CD8-positive, alpha-beta memory T cell (primary cell): ENCODE measurements around the gene PRRC2B. TPM values are rescaled to one million over a fixed set of nuclear protein-coding genes. Genes with fewer than 3 reads are reported as not detected.

Experiments
- CTCF ChIA-PET: fragments of 350-600 bp; sonication (Branson Sonifier 250); formaldehyde crosslinking; loops from one replicate; lab custom pipeline; 2021; ENCODE audit warnings: antibody characterized with exemption; lab: Charles Lee
- POLR2A ChIA-PET: fragments of 350-600 bp; sonication (Branson Sonifier 250); formaldehyde crosslinking; loops from one replicate; lab custom pipeline; 2021; ENCODE audit warnings: antibody characterized with exemption; lab: Charles Lee
- DNase-seq, 5 donors: peaks; one replicate each; pipeline versions ENCODE4 v3.0.0 to v3.0.0-alpha.2; 2020 to 2022; ENCODE audit warnings: mixed read lengths in 1 of 5
- H3K27ac ChIP-seq: one replicate; pipeline ENCODE4 v1.7.0; 2013; ENCODE audit warnings: low read depth, mild to moderate bottlenecking, low read length, moderate library complexity
- H3K27me3 ChIP-seq: 2 replicates; pipeline ENCODE4 v1.7.0; 2013; ENCODE audit warnings: low read length, mild to moderate bottlenecking; ENCODE audit not compliant: insufficient read depth, poor library complexity, severe bottlenecking
- H3K36me3 ChIP-seq: 2 replicates; pipeline ENCODE4 v1.7.0; 2013; ENCODE audit warnings: mild to moderate bottlenecking, low read length, moderate library complexity; ENCODE audit not compliant: insufficient read depth
- H3K4me1 ChIP-seq: 2 replicates; pipeline ENCODE4 v1.7.0; 2013; ENCODE audit warnings: mild to moderate bottlenecking, low read length, moderate library complexity; ENCODE audit not compliant: insufficient read depth
- H3K4me3 ChIP-seq: 2 replicates; pipeline ENCODE4 v1.7.0; 2013; ENCODE audit warnings: mild to moderate bottlenecking, low read length
- H3K9me3 ChIP-seq: 2 replicates; pipeline ENCODE4 v1.7.0; 2013; ENCODE audit warnings: mild to moderate bottlenecking, low read length
- H3K27ac Mint-ChIP-seq, 8 donors: one replicate each; pipeline ENCODE4 v1.8.0; 2020 to 2021; ENCODE audit warnings: mixed read lengths in 8 of 8, mild to moderate bottlenecking in 6 of 8, inconsistent platforms in 3 of 8, moderate library complexity in 3 of 8
- H3K27me3 Mint-ChIP-seq, 2 donors: one replicate each; pipeline ENCODE4 v1.8.0; 2020 to 2021; ENCODE audit warnings: mixed read lengths in 2 of 2, mild to moderate bottlenecking in 1 of 2, moderate library complexity in 1 of 2
- H3K36me3 Mint-ChIP-seq, 3 donors: one replicate each; pipeline ENCODE4 v1.8.0; 2020 to 2021; ENCODE audit warnings: mixed read lengths in 3 of 3, inconsistent platforms in 1 of 3, mild to moderate bottlenecking in 1 of 3
- H3K4me1 Mint-ChIP-seq, 3 donors: one replicate each; pipeline ENCODE4 v1.8.0; 2020 to 2021; ENCODE audit warnings: mixed read lengths in 3 of 3, inconsistent platforms in 1 of 3, mild to moderate bottlenecking in 1 of 3
- H3K4me3 Mint-ChIP-seq, 7 donors: one replicate each; pipeline ENCODE4 v1.8.0; 2020 to 2021; ENCODE audit warnings: mixed read lengths in 7 of 7, mild to moderate bottlenecking in 6 of 7, moderate library complexity in 4 of 7, inconsistent platforms in 2 of 7
- H3K9me3 Mint-ChIP-seq, 5 donors: one replicate each; pipeline ENCODE4 v1.8.0; 2020 to 2022; ENCODE audit warnings: mixed read lengths in 5 of 5, mild to moderate bottlenecking in 3 of 5, moderate library complexity in 2 of 5, inconsistent platforms in 1 of 5
- polyA plus RNA-seq: library from polyadenylated mRNA; unstranded; fragments of 300-500 nt; fragmentation: Illumina TruSeq; gene quantifications from one replicate; pipeline ENCODE4 v1.2.3, GENCODE V29; 2021
- total RNA-seq, 2 experiments: library from RNA; stranded (reverse); gene quantifications; one replicate each; pipeline ENCODE4 v1.2.3, GENCODE V29; 2021

Gene PRRC2B
- total and polyA plus RNA-seq, 3 experiments from 2014 or later = 42.1 to 146 (median 146) TPM

GRCh38 chr9:131419026-131419614, 25.2 kb downstream of the PRRC2B start:
- Histone ChIP-seq H3K36me3 (peaks cover 6% of the 10 kb centered on the region), H3K4me3 (no peak overlapping the region), H3K27ac (no peak overlapping the region), H3K27me3 (no peaks in the 10 kb centered on the region), H3K9me3 (no peaks in the 10 kb centered on the region), H3K4me1 (peaks cover 85% of the 10 kb centered on the region)
- CTCF ChIA-PET = interaction anchor here (0.9 to 1.8 kb wide), 3 partner anchors 11 to 21 kb away, joined by 3 to 5 read pairs (median 4); no protein-coding TSS in a partner anchor
- no peaks in the 10 kb centered on the region for H3K27me3 Mint-ChIP-seq
- no peaks in the 10 kb centered on the region for H3K9me3 Mint-ChIP-seq
- POLR2A ChIA-PET = no interaction called here
- H3K36me3 Mint-ChIP-seq = peaks cover 0 to 51% (median 7%) of the 10 kb centered on the region in 3 donors
- H3K4me3 Mint-ChIP-seq = peak overlapping the region; percentile 27 to 76 (median 57)
- no peak for DNase-seq
- peak overlapping the region; percentile 43 to 93 (median 85) for H3K27ac Mint-ChIP-seq
- H3K4me1 Mint-ChIP-seq = peaks cover 82 to 96% (median 95%) of the 10 kb centered on the region in 3 donors

GRCh38 chr9:131419716-131420115, 25.8 kb downstream of the PRRC2B start:
- Histone ChIP-seq H3K4me3 (no peak overlapping the region), H3K36me3 (peaks cover 6% of the 10 kb centered on the region), H3K9me3 (no peaks in the 10 kb centered on the region), H3K27me3 (no peaks in the 10 kb centered on the region), H3K27ac (no peak overlapping the region), H3K4me1 (peaks cover 85% of the 10 kb centered on the region)
- Mint-ChIP-seq H3K27ac (peak overlapping the region; percentile 31 to 93 (median 69)), H3K27me3 (no peaks in the 10 kb centered on the region), H3K4me3 (peak overlapping the region; percentile 43 to 76 (median 57)), H3K4me1 (peaks cover 80 to 96% (median 95%) of the 10 kb centered on the region in 3 donors), H3K36me3 (peaks cover 0 to 48% (median 7%) of the 10 kb centered on the region in 3 donors), H3K9me3 (no peaks in the 10 kb centered on the region)
- CTCF ChIA-PET = interaction anchor here (1.1 kb wide), 1 partner anchor 13 kb away, joined by 3 read pairs; no protein-coding TSS in a partner anchor
- DNase-seq = peak in 1 of 5 donors; percentile 27
- POLR2A ChIA-PET = no interaction called here

GRCh38 chr9:131420980-131421624, 27.2 kb downstream of the PRRC2B start:
- Mint-ChIP-seq H3K27me3 (no peaks in the 10 kb centered on the region), H3K27ac (peak overlapping the region in 7 of 8 donors; percentile 22 to 75 (median 68)), H3K9me3 (no peaks in the 10 kb centered on the region), H3K4me3 (peak overlapping the region in 5 of 7 donors; percentile 13 to 69 (median 22)), H3K36me3 (peaks cover 0 to 45% (median 7%) of the 10 kb centered on the region in 3 donors), H3K4me1 (peaks cover 75 to 89% (median 89%) of the 10 kb centered on the region in 3 donors)
- POLR2A ChIA-PET = no interaction called here
- no peak overlapping the region for H3K27ac ChIP-seq
- CTCF ChIA-PET = interaction anchor here (1.1 kb wide), 1 partner anchor 11 kb away, joined by 3 read pairs; no protein-coding TSS in a partner anchor
- H3K4me3 ChIP-seq = no peak overlapping the region
- peaks cover 6% of the 10 kb centered on the region for H3K36me3 ChIP-seq
- no peak for DNase-seq
- no peaks in the 10 kb centered on the region for H3K9me3 ChIP-seq
- H3K27me3 ChIP-seq = no peaks in the 10 kb centered on the region
- peaks cover 72% of the 10 kb centered on the region for H3K4me1 ChIP-seq

- H3K27me3 ChIP-seq = no peaks in the 10 kb centered on the region
- no peak overlapping the region for H3K27ac ChIP-seq
- peaks cover 72% of the 10 kb centered on the region for H3K4me1 ChIP-seq
- H3K36me3 ChIP-seq = peaks cover 6% of the 10 kb centered on the region
- no peak for DNase-seq
- peak overlapping the region in 4 of 8 donors; percentile 9 to 70 (median 48) for H3K27ac Mint-ChIP-seq
- POLR2A ChIA-PET = no interaction called here
- CTCF ChIA-PET = no interaction called here
- H3K4me3 ChIP-seq = no peak overlapping the region
- H3K9me3 ChIP-seq = no peaks in the 10 kb centered on the region
- H3K9me3 Mint-ChIP-seq = no peaks in the 10 kb centered on the region
- H3K4me1 Mint-ChIP-seq = peaks cover 74 to 89% (median 89%) of the 10 kb centered on the region in 3 donors
- no peaks in the 10 kb centered on the region for H3K27me3 Mint-ChIP-seq
- H3K36me3 Mint-ChIP-seq = peaks cover 0 to 46% (median 7%) of the 10 kb centered on the region in 3 donors
- H3K4me3 Mint-ChIP-seq = peak overlapping the region in 3 of 7 donors; percentile 13 to 61 (median 13)
Observed at GRCh38 chr9:131421691-131422090, 27.8 kb downstream of the PRRC2B start.

GRCh38 chr9:131422241-131422792, 28.4 kb downstream of the PRRC2B start:
- ChIA-PET POLR2A (no interaction called here), CTCF (no interaction called here)
- Mint-ChIP-seq H3K4me3 (peak overlapping the region in 5 of 7 donors; percentile 13 to 49 (median 29)), H3K27me3 (no peaks in the 10 kb centered on the region), H3K36me3 (peaks cover 0 to 51% (median 9%) of the 10 kb centered on the region in 3 donors), H3K9me3 (no peaks in the 10 kb centered on the region), H3K4me1 (peaks cover 73 to 89% (median 89%) of the 10 kb centered on the region in 3 donors), H3K27ac (peak overlapping the region in 6 of 8 donors; percentile 40 to 84 (median 69))
- peaks cover 6% of the 10 kb centered on the region for H3K36me3 ChIP-seq
- H3K27me3 ChIP-seq = no peaks in the 10 kb centered on the region
- H3K9me3 ChIP-seq = no peaks in the 10 kb centered on the region
- DNase-seq = no peak
- no peak overlapping the region for H3K27ac ChIP-seq
- no peak overlapping the region for H3K4me3 ChIP-seq
- peaks cover 70% of the 10 kb centered on the region for H3K4me1 ChIP-seq

- Histone ChIP-seq H3K27me3 (no peaks in the 10 kb centered on the region), H3K9me3 (no peaks in the 10 kb centered on the region), H3K36me3 (peaks cover 6% of the 10 kb centered on the region), H3K4me3 (no peak overlapping the region), H3K27ac (no peak overlapping the region), H3K4me1 (peaks cover 62% of the 10 kb centered on the region)
- ChIA-PET POLR2A (interaction anchor here (1.0 kb wide), 1 partner anchor 50 kb away, joined by 4 read pairs; no protein-coding TSS in a partner anchor), CTCF (no interaction called here)
- H3K4me1 Mint-ChIP-seq = peaks cover 68 to 88% (median 87%) of the 10 kb centered on the region in 3 donors
- no peaks in the 10 kb centered on the region for H3K9me3 Mint-ChIP-seq
- no peaks in the 10 kb centered on the region for H3K27me3 Mint-ChIP-seq
- peaks cover 0 to 48% (median 8%) of the 10 kb centered on the region in 3 donors for H3K36me3 Mint-ChIP-seq
- no peak for DNase-seq
- H3K4me3 Mint-ChIP-seq = peak overlapping the region in 4 of 7 donors; percentile 13 to 56 (median 47)
- peak overlapping the region in 5 of 8 donors; percentile 60 to 84 (median 73) for H3K27ac Mint-ChIP-seq
Observed at GRCh38 chr9:131423171-131423581, 29.3 kb downstream of the PRRC2B start.

- Histone ChIP-seq H3K27me3 (no peaks in the 10 kb centered on the region), H3K9me3 (no peaks in the 10 kb centered on the region), H3K4me3 (no peak overlapping the region), H3K27ac (no peak overlapping the region), H3K4me1 (peaks cover 50% of the 10 kb centered on the region), H3K36me3 (peaks cover 4% of the 10 kb centered on the region)
- peak overlapping the region in 5 of 8 donors; percentile 7 to 83 (median 40) for H3K27ac Mint-ChIP-seq
- POLR2A ChIA-PET = no interaction called here
- peak overlapping the region in 3 of 7 donors; percentile 21 to 44 (median 37) for H3K4me3 Mint-ChIP-seq
- DNase-seq = no peak
- CTCF ChIA-PET = no interaction called here
- peaks cover 4 to 37% (median 4%) of the 10 kb centered on the region in 3 donors for H3K36me3 Mint-ChIP-seq
- H3K4me1 Mint-ChIP-seq = peaks cover 53 to 78% (median 74%) of the 10 kb centered on the region in 3 donors
- H3K27me3 Mint-ChIP-seq = no peaks in the 10 kb centered on the region
- no peaks in the 10 kb centered on the region for H3K9me3 Mint-ChIP-seq
Observed at GRCh38 chr9:131426545-131426944, 32.7 kb downstream of the PRRC2B start.
